ENCODE measurements around the gene FPR3.
"Not testable (repeated sequence)": the region's sequence is repeated elsewhere in the genome, so short reads cannot be mapped to it uniquely, and the experiment has no call there.

- TF ChIP-seq EZH2phosphoT487 (IDR thresholded peaks at IDR 0.05; ENCODE audit: borderline replicate concordance, low read depth, low read length); CTCF (conservative IDR thresholded peaks at IDR 0.05; ENCODE audit: low read length): not testable (repeated sequence)
Observed at GRCh38 chr19:51805396-51805795, 10.4 kb downstream of the FPR3 start.

Data from OCI-LY7 (cell line).